HepG2 (cell line): Measurements from ENCODE around the gene NUDT22. TPM values are rescaled to one million over a fixed set of nuclear protein-coding genes. Genes with fewer than 3 reads are reported as not detected.

ENCODE experiments used
- ATAC-seq: fragments of 200-7000 bp; cut with Tn5 transposase; 3 replicates; pipeline ENCODE4 v1.9.1; 2020; ENCODE audit warnings: mild to moderate bottlenecking, moderate library complexity
- BruUV-seq: library from RNA; stranded (reverse); fragments of 400-500 nt; replicated peaks from 2 replicates; lab custom pipeline; 2021; lab: Mats Ljungman, UMichigan
- CTCF ChIA-PET: fragments of 300-600 bp; formaldehyde crosslinking; extraction: SDS; loops from one replicate; lab custom pipeline; 2021; ENCODE audit warnings: low total read pairs, inconsistent platforms, low intra/inter-chr PET ratio; lab: Yijun Ruan, JAX
- POLR2A ChIA-PET: fragments of 350-600 bp; sonication (Branson Sonifier 250); formaldehyde crosslinking; loops from one replicate; lab custom pipeline; 2020; ENCODE audit warnings: antibody characterized with exemption, inconsistent platforms; lab: Yijun Ruan, JAX
- DNase-seq: peaks from one replicate; pipeline ENCODE4 v3.0.0-alpha.2; 2015; ENCODE audit warnings: low spot score
- FAIRE-seq: peaks from 3 replicates; lab custom pipeline; 2011; peaks lifted over from hg19 to GRCh38; lab: Jason Lieb, UNC
- H2AFZ ChIP-seq: one replicate; pipeline ENCODE4 v1.6.1; 2011; ENCODE audit warnings: low read length, inconsistent platforms
- H3K27ac ChIP-seq: fragments of 300-600 bp; 3 replicates; pipeline ENCODE4 v1.8.0; 2011; ENCODE audit warnings: mixed run types, mild to moderate bottlenecking, mixed read lengths, low read length, inconsistent platforms; ENCODE audit not compliant: insufficient read depth; ENCODE audit errors: extremely low read length
- H3K27me3 ChIP-seq, 2 experiments: fragments of 200-600 bp in 1 of 2; 2 replicates in 1 of 2; 3 replicates in 1 of 2; pipeline versions ENCODE4 v1.6.0 to v1.8.0; 2011; ENCODE audit warnings: low read length in 2 of 2, mild to moderate bottlenecking in 2 of 2, moderate library complexity in 2 of 2, inconsistent platforms in 1 of 2; ENCODE audit not compliant: insufficient read depth in 2 of 2, control insufficient read depth in 1 of 2
- H3K36me3 ChIP-seq, 2 experiments: fragments of 200-600 bp in 1 of 2; replicated peaks in 1 of 2; 2 replicates in 1 of 2; 3 replicates in 1 of 2; pipeline versions ENCODE4 v1.5.1 to v1.8.0; 2011; ENCODE audit warnings: low read length in 2 of 2, inconsistent platforms in 1 of 2; ENCODE audit not compliant: insufficient read depth in 2 of 2, control insufficient read depth in 1 of 2
- H3K4me1 ChIP-seq: 2 replicates; pipeline ENCODE4 v1.5.1; 2012; ENCODE audit warnings: low read length, inconsistent platforms; ENCODE audit not compliant: insufficient read depth
- H3K4me2 ChIP-seq: 2 replicates; pipeline ENCODE4 v1.6.0; 2011; ENCODE audit warnings: low read depth, low read length, inconsistent platforms
- H3K4me3 ChIP-seq, 3 experiments: fragments of 200-600 bp in 1 of 3; sonication (generic), shearing (Covaris generic) in 1 of 3; replicated peaks in 1 of 3; 2 replicates each; pipeline ENCODE4 v1.5.1; 2011 to 2016; ENCODE audit warnings: low read length in 3 of 3, inconsistent platforms in 2 of 3, low read depth in 2 of 3, mild to moderate bottlenecking in 2 of 3, control low read depth in 1 of 3, mixed read lengths in 1 of 3; ENCODE audit not compliant: insufficient read depth in 1 of 3
- H3K79me2 ChIP-seq: one replicate; pipeline ENCODE4 v1.6.1; 2011; ENCODE audit warnings: low read length, inconsistent platforms; ENCODE audit not compliant: insufficient read depth
- H3K9ac ChIP-seq: 2 replicates; pipeline ENCODE4 v1.6.0; 2011; ENCODE audit warnings: mild to moderate bottlenecking, low read depth, low read length, inconsistent platforms; ENCODE audit not compliant: insufficient read depth
- H3K9me3 ChIP-seq: 2 replicates; pipeline ENCODE4 v1.5.1; 2012; ENCODE audit warnings: mild to moderate bottlenecking, low read length
- H4K20me1 ChIP-seq: 2 replicates; pipeline ENCODE4 v1.6.0; 2011; ENCODE audit warnings: inconsistent platforms, mild to moderate bottlenecking, low read length, moderate library complexity; ENCODE audit not compliant: insufficient read depth
- BCL6 ChIP-seq: IDR thresholded peaks from 2 replicates; pipeline ENCODE4 v1.6.1; 2016; ENCODE audit warnings: missing genetic modification reagents, missing compliant biosample characterization
- IKZF4 ChIP-seq: sonication (generic); formaldehyde crosslinking; IDR thresholded peaks from 2 replicates; pipeline ENCODE4 v1.5.1; 2020; ENCODE audit warnings: borderline replicate concordance, mild to moderate bottlenecking, low read depth, missing genetic modification reagents; ENCODE audit errors: not compliant biosample characterization
- IRF9 ChIP-seq: sonication (generic); formaldehyde crosslinking; IDR thresholded peaks from 2 replicates; pipeline ENCODE4 v1.8.0; 2022; ENCODE audit warnings: missing genetic modification reagents, mild to moderate bottlenecking, borderline replicate concordance
- MAZ ChIP-seq, 2 experiments: sonication (generic) in 1 of 2; formaldehyde crosslinking in 1 of 2; IDR thresholded peaks; 2 replicates each; pipeline versions ENCODE4 v1.5.0 to v1.6.1; 2012 to 2020; ENCODE audit warnings: low read depth in 2 of 2, mild to moderate bottlenecking in 2 of 2, borderline replicate concordance in 1 of 2, improper control_type of control experiment in 1 of 2, low read length in 1 of 2, missing genetic modification reagents in 1 of 2, moderate library complexity in 1 of 2
- NCOA1 ChIP-seq: sonication (generic); formaldehyde crosslinking; IDR thresholded peaks from 2 replicates; pipeline ENCODE4 v1.9.0; 2021; ENCODE audit warnings: missing genetic modification reagents
- NFE2L1 ChIP-seq: sonication (generic); formaldehyde crosslinking; IDR thresholded peaks from 2 replicates; pipeline ENCODE4 v1.4.0; 2020; ENCODE audit warnings: missing genetic modification reagents, mild to moderate bottlenecking, borderline replicate concordance
- PRMT3 ChIP-seq: sonication (generic); formaldehyde crosslinking; IDR thresholded peaks from 2 replicates; pipeline ENCODE4 v1.8.1; 2022; ENCODE audit warnings: low read depth, mild to moderate bottlenecking, moderate library complexity, missing genetic modification reagents, borderline replicate concordance
- SRSF9 ChIP-seq: fragments of 200-400 bp; formaldehyde crosslinking; IDR thresholded peaks from 2 replicates; pipeline ENCODE4 v1.6.1; 2018; ENCODE audit warnings: borderline replicate concordance, mild to moderate bottlenecking, low read depth, low read length; ENCODE audit not compliant: insufficient read depth, poor library complexity, severe bottlenecking
- U2AF1 ChIP-seq: fragments of 200-400 bp; formaldehyde crosslinking; optimal IDR thresholded peaks from 2 replicates; pipeline ENCODE3; 2017; ENCODE audit warnings: mild to moderate bottlenecking, low read depth, low read length
- ZNF101 ChIP-seq: sonication (generic); formaldehyde crosslinking; IDR thresholded peaks from 2 replicates; pipeline ENCODE4 v1.4.0; 2020; ENCODE audit warnings: mild to moderate bottlenecking, low read depth, missing genetic modification reagents, borderline replicate concordance
- ZNF232 ChIP-seq: sonication (generic); formaldehyde crosslinking; IDR thresholded peaks from 2 replicates; pipeline ENCODE4 v1.4.0; 2020; ENCODE audit warnings: missing genetic modification reagents, borderline replicate concordance
- ZNF234 ChIP-seq: sonication (generic); formaldehyde crosslinking; conservative IDR thresholded peaks from 2 replicates; pipeline ENCODE4 v1.5.1; 2020; ENCODE audit warnings: mild to moderate bottlenecking, missing genetic modification reagents
- ZNF326 ChIP-seq: sonication (generic); formaldehyde crosslinking; IDR thresholded peaks from 2 replicates; pipeline ENCODE4 v1.4.0; 2020; ENCODE audit warnings: missing genetic modification reagents, borderline replicate concordance
- ZNF546 ChIP-seq: sonication (generic); formaldehyde crosslinking; conservative IDR thresholded peaks from 2 replicates; pipeline ENCODE4 v1.8.1; 2023; ENCODE audit warnings: mild to moderate bottlenecking, missing genetic modification reagents
- ZNF547 ChIP-seq: sonication (generic); formaldehyde crosslinking; IDR thresholded peaks from 2 replicates; pipeline ENCODE4 v1.5.1; 2020; ENCODE audit warnings: mild to moderate bottlenecking, missing genetic modification reagents
- ZSCAN25 ChIP-seq: sonication (generic); formaldehyde crosslinking; IDR thresholded peaks from 2 replicates; pipeline ENCODE4 v1.8.0; 2022; ENCODE audit warnings: mild to moderate bottlenecking, missing genetic modification reagents
- WGBS: methylation state at CpG from one replicate; pipeline ENCODE4 v1.1.6; 2017; ENCODE audit warnings: low lambda C conversion rate; 5-methylcytosine and 5-hydroxymethylcytosine counted together
- in situ Hi-C: cut with HindIII; loops from 2 replicates; pipeline ENCODE4 v1.10.0; 2017; ENCODE audit warnings: low pct_unique_long_range_greater_than_20kb; ENCODE audit not compliant: extremely low pct_ligation_motif_present
- intact Hi-C: fragments of 100-400 bp; cut with micrococcal nuclease; formaldehyde crosslinking; loops from one replicate; pipeline ENCODE4 v1.10.0; 2022; ENCODE audit not compliant: unreplicated experiment
- polyA plus RNA-seq, 8 experiments: library from polyadenylated mRNA; depleted of rRNA in 3 of 8; stranded (reverse) in 7 of 8; unstranded in 1 of 8; fragments of >200 nt; fragmentation: Illumina TruSeq in 4 of 8; extraction: Trizol in 4 of 8; gene quantifications; 2 replicates each; pipeline versions ENCODE4 v1.2.1 to v1.2.3, GENCODE V29; 2011 to 2016; ENCODE audit warnings: low read depth in 4 of 8, missing spikeins in 1 of 8, mixed read lengths in 1 of 8; ENCODE audit not compliant: insufficient read depth in 1 of 8
- total RNA-seq, 5 experiments: library from RNA; depleted of rRNA; stranded (reverse); fragments of >200 nt; fragmentation: Illumina TruSeq; extraction: Trizol; gene quantifications; 2 replicates each; pipeline ENCODE4 v1.2.3, GENCODE V29; 2016; ENCODE audit warnings: low read depth in 1 of 5
- TF ChIP-seq, protein P1 (sequence below): sonication (generic); formaldehyde crosslinking; IDR thresholded peaks from 2 replicates; pipeline ENCODE4 v1.5.1; 2020; ENCODE audit warnings: mild to moderate bottlenecking, moderate library complexity, missing genetic modification reagents
- TF ChIP-seq, protein P2 (sequence below): sonication (generic); formaldehyde crosslinking; IDR thresholded peaks from 2 replicates; pipeline ENCODE4 v1.8.0; 2023; ENCODE audit warnings: mild to moderate bottlenecking, missing genetic modification reagents

NUDT22 gene
- total and polyA plus RNA-seq, 2 of the 13 experiments (the other 11 are each of a cell fraction or from before 2014, with no cell fraction given) = 33.5 to 39.8 TPM

- in situ Hi-C loops = no loop called here
- Histone ChIP-seq H3K4me3 (peak overlapping the region in 1 of 3 experiments; percentile 50; a peak in 1 of 6 replicates), H3K4me2 (peak overlapping the region; percentile 70; the same call in 1 of the 2 replicates), H3K27ac (no peak overlapping the region), H2AFZ (no peak overlapping the region), H3K9me3 (no peaks in the 10 kb centered on the region), H4K20me1 (no peaks in the 10 kb centered on the region), H3K4me1 (peaks cover 68% of the 10 kb centered on the region), H3K27me3 (no peaks in the 10 kb centered on the region), H3K9ac (0 out of 2 replicates have a peak overlapping the region, but pooled peaks have one; percentile 3), H3K79me2 (peaks cover 3% of the 10 kb centered on the region), H3K36me3 (no peaks in the 10 kb centered on the region)
- no TSS peak for BruUV-seq
- TF ChIP-seq ZSCAN25 (CRISPR knock-in tag) (no peak), BCL6 (no peak), IRF9 (no peak), ZNF546 (CRISPR knock-in tag) (no peak), MAZ (IDR thresholded peaks at IDR 0.05; ENCODE audit: borderline replicate concordance, low read depth, low read length) (no peak), MAZ (CRISPR knock-in tag; IDR thresholded peaks at IDR 0.05; ENCODE audit: low read depth) (no peak), ZNF101 (CRISPR knock-in tag) (no peak), U2AF1 (no peak), PRMT3 (no peak), ZNF234 (CRISPR knock-in tag) (no peak), SRSF9 (no peak), NCOA1 (CRISPR knock-in tag) (no peak), ZNF547 (CRISPR knock-in tag) (no peak), NFE2L1 (CRISPR knock-in tag) (no peak), IKZF4 (no peak), ZNF326 (CRISPR knock-in tag) (no peak), ZNF232 (no peak)
- TF ChIP-seq, protein P1, sequence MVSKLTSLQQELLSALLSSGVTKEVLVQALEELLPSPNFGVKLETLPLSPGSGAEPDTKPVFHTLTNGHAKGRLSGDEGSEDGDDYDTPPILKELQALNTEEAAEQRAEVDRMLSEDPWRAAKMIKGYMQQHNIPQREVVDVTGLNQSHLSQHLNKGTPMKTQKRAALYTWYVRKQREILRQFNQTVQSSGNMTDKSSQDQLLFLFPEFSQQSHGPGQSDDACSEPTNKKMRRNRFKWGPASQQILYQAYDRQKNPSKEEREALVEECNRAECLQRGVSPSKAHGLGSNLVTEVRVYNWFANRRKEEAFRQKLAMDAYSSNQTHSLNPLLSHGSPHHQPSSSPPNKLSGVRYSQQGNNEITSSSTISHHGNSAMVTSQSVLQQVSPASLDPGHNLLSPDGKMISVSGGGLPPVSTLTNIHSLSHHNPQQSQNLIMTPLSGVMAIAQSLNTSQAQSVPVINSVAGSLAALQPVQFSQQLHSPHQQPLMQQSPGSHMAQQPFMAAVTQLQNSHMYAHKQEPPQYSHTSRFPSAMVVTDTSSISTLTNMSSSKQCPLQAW (CRISPR knock-in tag) = no peak
- TF ChIP-seq, protein P2, sequence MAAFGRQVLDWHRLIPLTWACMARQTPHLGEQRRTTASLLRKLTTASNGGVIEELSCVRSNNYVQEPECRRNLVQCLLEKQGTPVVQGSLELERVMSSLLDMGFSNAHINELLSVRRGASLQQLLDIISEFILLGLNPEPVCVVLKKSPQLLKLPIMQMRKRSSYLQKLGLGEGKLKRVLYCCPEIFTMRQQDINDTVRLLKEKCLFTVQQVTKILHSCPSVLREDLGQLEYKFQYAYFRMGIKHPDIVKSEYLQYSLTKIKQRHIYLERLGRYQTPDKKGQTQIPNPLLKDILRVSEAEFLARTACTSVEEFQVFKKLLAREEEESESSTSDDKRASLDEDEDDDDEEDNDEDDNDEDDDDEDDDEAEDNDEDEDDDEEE (CRISPR knock-in tag) = no peak
- no peak for FAIRE-seq
- intact Hi-C loops = no loop called here
- ChIA-PET CTCF (no interaction called here), POLR2A (interaction anchor here (0.5 to 1.8 kb wide), 3 partner anchors 8 to 210 kb away, joined by 3 to 6 read pairs (median 3); partner anchors contain the start of gene FKBP2)
- WGBS = 96% methylated on average over 8 of the region's 8 CpGs
- DNase-seq = no peak
- ATAC-seq = no peak
These were observed 6.9 kb downstream of the NUDT22 start for GRCh38 chr11:64232967-64233315.
